HG02973 (cell line): ENCODE data around the gene LMOD2.
A peak's percentile ranks its signal among the peaks of the same experiment; 100 is the strongest.
"Not testable (repeated sequence)": the region's sequence is repeated elsewhere in the genome, so short reads cannot be mapped to it uniquely, and the experiment has no call there.

ENCODE experiments used
- ATAC-seq: cut with Tn5 transposase; IDR thresholded peaks from one replicate; pipeline ENCODE4 v1.9.1; 2021; ENCODE audit warnings: moderate library complexity; ENCODE audit not compliant: unreplicated experiment

LMOD2 gene, protein sequence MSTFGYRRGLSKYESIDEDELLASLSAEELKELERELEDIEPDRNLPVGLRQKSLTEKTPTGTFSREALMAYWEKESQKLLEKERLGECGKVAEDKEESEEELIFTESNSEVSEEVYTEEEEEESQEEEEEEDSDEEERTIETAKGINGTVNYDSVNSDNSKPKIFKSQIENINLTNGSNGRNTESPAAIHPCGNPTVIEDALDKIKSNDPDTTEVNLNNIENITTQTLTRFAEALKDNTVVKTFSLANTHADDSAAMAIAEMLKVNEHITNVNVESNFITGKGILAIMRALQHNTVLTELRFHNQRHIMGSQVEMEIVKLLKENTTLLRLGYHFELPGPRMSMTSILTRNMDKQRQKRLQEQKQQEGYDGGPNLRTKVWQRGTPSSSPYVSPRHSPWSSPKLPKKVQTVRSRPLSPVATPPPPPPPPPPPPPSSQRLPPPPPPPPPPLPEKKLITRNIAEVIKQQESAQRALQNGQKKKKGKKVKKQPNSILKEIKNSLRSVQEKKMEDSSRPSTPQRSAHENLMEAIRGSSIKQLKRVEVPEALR

GRCh38 chr7:123655614-123656013 is at the start of gene LMOD2:
LMOD2 (plus strand) TSS chr7:123655866; CDS start chr7:123655964, 98 bp downstream.
- ATAC-seq, result no peak

GRCh38 chr7:123607423-123607975 is 48.2 kb upstream of the LMOD2 start:
- no peak for ATAC-seq

DNA sequence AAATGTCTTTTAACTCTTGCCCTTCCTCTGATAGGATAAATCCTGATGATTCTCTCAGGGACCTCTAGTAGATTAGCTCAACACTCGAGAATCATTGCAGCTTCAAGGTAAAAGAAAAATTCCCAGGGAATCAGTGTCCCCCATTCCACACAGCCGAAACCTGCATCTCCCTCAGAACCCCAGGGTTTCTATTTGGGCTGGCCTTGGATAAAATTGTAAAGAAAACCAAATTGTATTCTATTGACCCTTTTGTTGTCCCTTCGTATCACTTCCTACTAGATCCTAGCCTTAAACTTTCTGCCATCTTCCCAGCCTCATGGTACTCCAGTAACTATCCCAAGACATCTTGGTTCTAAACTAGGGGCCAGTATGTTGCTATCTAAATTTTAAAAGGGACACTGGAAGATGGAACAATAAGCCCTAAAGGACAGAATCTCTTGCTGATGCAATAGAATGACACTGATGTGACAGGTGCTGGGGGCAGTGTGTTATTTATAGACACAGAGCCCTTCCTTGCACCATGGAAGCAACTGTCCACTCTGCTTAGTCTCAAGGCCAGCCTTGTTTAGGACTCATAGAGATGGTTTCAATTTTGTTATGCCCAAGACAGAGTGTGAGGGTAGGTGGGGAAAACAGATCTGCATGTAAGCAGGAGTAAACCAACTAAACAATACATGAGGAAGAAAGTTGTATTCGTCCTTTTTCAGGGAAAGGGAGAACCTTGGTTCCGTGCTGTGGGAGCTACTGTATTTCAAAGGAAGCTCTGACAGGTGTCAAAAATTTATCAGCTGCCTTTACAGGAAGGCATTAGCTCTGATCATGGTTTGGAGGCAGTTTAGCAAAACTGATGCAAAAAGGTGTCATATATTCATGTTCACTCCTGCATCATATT is 46.4 kb upstream of the LMOD2 start:
- ATAC-seq, result no peak

DNA sequence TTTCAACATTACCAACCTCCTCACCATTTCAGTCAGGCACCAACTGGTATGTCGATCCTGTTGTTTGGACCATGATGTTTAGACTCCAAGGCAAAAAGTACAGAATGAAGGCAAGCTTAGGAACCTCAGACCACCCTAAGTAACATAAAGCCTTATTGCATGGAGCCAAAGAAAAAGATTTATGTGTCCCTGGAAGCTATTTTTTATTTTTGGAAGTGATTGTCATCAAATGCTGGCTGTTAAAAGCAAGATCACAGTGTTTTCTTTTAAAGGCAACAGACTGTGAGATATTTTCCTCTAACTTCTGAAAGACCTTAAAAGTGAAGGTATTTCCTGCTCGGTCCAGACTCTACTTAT is 45.8 kb upstream of the LMOD2 start:
- ATAC-seq, result no peak

DNA sequence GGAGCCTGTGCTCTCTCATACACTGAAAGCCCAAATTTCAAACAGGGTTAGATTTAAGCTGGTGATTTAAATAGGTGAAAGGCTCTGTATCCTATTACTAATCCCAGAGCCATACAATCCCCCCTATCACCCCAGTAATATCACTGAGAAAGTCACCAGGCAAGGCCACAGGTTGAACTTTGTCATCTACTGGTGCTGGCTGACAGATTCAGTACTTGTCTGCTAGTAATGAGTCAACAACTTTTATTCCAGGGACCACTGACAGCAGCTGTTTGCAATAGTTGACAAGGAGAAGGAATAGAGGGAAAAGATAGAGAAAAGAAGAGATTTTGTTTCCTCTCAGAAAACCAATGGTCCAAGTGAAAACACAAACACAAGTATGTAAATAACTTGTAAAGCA is 43.6 kb upstream of the LMOD2 start:
- ATAC-seq, result no peak

DNA sequence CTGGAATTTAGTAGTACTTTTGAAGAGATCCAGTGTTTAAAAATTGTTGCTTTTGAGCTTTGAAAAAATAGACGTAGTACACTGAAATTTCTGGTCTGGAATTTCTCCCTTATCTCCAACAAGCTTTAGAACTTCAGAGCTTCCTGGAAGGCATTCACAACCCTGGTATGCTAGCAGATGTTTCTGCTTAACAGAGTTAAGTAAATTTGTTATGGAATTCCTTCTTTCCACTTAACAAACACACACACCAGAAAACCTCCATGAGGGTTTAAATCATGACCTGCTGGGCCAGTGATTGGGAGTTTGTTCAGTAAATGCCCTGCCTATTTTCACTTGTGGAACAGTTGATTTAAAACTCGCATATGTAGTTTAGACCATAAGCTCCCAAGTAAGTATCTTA is 40.3 kb upstream of the LMOD2 start:
- no peak for ATAC-seq

DNA sequence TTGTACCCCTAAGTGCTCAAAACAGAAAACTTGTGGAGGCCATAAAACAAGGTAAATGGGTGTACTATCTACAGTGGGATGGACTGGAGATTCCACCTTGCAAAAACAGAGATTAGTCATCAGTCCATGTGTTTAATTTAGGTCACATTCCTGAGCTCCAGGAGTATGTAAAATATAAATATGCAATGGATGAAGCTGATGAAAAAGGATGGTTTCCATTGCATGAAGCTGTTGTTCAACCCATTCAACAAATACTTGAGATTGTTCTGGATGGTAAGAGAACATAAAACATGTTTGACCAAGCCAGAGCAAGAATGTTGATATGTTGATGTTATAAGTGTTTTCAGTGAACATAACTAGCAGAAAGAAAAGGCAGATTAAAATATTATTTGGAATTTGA is 39.4 kb upstream of the LMOD2 start:
- ATAC-seq, result no peak

- no peak for ATAC-seq
Observed at GRCh38 chr7:123621707-123622106, 34.0 kb upstream of the LMOD2 start.

DNA sequence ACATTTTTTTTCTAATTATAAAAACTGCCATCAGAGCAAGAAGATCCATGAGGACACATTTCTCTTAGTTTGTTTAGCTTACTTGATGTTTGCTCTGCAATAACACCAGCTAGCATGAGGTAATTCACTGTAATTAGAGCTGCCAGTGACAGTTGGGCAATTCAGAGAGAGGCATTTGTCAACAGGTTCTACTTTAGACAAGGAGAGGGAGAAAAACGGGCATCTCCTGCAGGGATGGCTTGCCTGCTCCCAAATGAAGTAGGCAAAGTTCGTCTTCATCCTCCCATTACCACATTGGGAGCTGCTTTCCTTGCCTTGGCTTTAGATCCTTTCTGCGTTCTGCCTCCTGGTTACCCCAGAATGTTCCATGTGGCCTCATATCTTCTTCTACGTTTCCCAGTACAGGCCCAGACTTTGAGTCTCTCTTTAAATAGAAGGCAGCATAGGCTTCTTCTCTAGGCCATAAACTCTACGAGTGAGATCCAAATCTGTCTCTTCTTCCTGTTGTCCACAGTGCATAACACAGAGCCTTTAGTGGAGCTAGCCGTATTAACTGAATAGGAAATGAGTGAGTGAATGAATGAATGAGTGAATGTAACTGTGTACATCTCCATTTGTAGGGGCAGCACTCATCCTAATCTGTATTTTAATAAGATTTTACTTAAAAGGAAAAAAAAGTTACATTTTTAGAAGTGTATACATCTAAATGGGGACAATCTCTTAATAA is 32.8 kb upstream of the LMOD2 start:
- ATAC-seq, result no peak

DNA sequence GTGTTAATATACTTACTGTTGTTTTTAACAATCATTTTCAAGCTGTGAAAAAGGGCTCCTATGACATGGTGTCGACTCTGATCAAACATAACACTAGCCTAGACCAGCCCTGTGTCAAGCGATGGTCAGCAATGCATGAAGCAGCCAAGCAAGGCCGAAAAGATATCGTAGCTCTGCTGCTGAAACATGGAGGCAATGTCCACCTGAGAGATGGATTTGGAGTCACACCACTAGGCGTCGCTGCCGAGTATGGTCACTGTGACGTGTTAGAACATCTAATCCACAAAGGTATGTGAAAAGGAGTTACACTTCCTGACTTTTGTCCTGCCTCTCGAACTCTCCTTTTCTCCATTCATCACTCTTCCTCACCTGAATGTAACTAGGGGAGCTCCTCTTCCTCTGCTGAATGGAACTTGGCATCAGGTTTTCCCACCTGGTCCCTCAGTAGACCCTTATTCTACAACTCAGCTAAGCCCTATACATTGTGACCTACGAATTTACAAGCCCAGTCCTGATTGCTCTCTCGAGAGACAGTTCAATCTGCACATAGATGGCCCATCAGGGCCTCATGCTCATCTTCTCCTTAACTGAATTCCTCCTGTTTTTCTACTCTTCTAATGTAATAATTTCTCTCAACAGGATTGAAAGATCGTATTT is 31.0 kb upstream of the LMOD2 start:
- ATAC-seq, result peak; percentile 96

DNA sequence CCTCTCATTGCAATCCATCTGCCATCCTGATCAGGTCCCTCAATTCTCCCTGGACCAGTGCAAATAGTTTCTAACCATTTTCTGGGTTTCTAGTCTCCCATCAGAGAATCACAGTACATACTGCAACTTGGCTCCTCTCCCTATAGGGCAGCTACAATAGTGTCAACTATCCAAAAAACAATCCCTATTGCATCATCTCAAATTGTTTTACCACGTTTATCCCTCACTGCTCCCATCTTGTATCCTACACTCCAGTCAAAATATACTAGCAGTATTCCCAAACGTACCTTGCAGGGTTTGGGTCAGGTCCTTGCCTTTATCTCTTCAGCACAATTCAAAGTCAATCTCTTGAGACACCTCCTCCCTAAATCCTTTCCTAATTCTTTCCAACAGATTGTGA is 30.4 kb upstream of the LMOD2 start:
- no peak for ATAC-seq

DNA sequence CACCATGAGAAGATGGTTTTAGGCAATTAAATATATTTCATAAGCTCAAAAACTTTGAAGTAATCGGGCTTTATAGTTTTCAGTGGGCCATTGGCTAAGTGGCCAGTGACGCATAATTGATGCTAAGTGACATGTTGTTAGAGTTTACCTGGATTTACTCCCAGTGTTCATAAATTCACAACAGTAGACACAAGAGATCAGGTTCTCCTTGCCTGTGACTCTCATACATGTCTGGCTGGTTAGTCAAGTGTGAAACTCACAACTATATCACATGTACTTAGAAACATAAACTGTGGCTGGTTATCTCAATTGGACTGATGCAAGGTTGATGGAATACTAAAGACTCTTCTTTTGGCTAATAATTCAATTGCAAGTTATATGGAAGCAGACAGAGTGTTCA is 27.8 kb upstream of the LMOD2 start:
- ATAC-seq, result no peak

- ATAC-seq, result no peak
Observed at GRCh38 chr7:123628829-123629228, 26.8 kb upstream of the LMOD2 start.

DNA sequence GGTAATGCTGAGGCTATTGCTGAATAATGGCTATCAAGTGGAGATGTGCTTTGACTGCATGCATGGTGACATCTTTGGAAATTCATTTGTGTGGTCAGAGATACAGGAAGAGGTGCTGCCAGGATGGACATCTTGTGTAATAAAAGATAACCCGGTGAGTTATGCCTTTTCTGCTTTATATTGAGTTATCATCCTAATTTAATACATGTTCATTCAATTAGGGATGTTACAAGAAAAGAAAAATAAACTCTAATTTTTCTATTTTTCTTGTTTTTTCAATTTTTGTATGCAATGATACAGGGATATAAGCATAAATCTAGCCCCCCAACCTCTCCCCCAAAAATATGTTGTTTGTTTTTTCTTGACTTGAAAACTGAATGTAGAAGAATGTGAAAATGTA is 26.4 kb upstream of the LMOD2 start:
- ATAC-seq, result no peak

- no peak for ATAC-seq
Observed at GRCh38 chr7:123632808-123633207, 22.9 kb upstream of the LMOD2 start.

- no peak for ATAC-seq
Observed at GRCh38 chr7:123633553-123633952, 22.1 kb upstream of the LMOD2 start.

DNA sequence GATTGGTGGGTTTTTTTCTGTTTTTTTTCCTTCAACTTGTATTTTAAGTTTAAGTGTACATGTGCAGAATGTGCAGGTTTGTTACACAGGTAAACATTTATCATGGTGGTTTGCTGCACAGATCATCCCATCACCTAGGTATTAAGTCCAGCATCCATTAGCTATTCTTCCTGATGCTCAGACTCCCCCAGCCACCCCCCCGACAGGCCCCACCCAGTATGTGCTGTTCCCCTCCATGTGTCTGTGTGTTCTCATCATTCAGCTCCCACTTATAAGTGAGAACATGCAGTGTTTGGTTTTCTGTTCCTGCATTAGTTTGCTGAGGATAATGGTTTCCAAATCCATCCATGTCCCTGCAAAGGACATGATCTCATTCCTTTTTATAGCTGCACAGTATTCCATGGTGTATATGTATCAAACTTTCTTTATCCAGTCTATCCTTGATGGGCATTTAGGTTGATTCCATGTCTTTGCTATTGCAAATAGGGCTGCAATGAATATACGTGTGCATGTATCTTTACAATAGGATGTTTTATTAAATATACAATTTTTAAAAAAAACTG is 21.6 kb upstream of the LMOD2 start:
- not testable (repeated sequence) for ATAC-seq

DNA sequence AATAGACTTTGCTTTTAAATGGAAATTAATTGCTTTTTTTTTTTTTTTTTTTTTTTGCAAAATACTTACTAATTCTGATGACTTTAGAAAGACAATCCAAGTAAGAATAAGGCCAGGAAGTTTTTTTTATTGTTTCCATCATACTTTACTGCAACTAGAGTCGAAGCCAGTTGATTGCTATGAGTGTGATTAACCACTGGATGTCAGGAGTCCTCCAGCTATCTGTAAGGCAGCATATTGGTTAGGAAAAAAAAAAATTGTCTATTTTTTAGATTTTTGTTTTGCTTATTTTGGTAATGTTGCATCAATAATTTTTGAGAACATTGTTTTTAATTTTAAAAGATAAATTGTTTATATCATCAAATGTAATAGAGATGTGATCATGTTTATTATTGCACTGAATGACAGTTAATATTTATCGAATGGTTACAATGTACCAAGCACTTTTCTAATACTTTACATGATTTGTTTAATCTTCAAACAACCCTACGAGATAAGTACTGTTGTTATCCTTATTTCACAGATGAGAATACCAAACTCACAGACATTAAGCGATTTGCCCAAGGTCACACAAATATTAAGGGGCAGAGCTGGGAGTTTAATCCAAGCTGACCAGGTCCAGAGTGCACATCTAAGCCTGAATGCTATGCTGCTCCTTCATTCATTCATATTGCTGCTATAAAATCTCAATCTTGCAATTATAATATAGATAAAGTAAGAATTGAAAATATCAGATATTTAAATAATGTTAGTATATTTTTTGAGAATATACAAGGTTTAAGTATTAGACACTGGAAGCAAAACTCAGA is 19.9 kb upstream of the LMOD2 start:
- no peak for ATAC-seq

- ATAC-seq, result no peak
Observed at GRCh38 chr7:123637203-123637602, 18.5 kb upstream of the LMOD2 start.
